ENCODE results near the gene IMPA2.

Gene IMPA2

DNA sequence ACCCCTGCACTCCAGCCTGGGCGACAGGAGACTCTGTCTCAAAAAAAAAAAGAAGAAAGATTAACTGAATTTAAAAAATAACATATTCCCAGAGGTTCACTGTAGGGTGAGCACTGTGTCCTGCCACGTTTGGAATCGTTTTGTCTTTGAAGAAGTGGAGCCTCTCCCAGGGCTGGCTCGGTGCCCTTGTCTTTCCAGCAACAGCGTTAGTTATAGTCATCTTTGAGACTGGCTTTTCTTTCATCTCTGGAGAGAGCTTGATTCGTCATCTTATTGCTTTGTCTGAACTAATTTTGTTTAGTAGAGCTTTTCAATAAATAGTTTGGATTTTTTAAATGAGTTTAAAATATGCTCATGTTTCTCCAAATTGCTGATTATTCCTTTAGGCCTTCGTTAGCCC is 50.5 kb downstream of the IMPA2 start (continued):
- no peak for TF ChIP-seq ZNF548 (tag by site-specific recombination; IDR thresholded peaks at IDR 0.05)
- TF ChIP-seq ZNF324 (tag by site-specific recombination; IDR thresholded peaks at IDR 0.05): no peak
- no peak for TF ChIP-seq ZNF768 (tag by site-specific recombination; IDR thresholded peaks at IDR 0.05)
- TF ChIP-seq GLIS2 (tag by site-specific recombination; IDR thresholded peaks at IDR 0.05): no peak

DNA sequence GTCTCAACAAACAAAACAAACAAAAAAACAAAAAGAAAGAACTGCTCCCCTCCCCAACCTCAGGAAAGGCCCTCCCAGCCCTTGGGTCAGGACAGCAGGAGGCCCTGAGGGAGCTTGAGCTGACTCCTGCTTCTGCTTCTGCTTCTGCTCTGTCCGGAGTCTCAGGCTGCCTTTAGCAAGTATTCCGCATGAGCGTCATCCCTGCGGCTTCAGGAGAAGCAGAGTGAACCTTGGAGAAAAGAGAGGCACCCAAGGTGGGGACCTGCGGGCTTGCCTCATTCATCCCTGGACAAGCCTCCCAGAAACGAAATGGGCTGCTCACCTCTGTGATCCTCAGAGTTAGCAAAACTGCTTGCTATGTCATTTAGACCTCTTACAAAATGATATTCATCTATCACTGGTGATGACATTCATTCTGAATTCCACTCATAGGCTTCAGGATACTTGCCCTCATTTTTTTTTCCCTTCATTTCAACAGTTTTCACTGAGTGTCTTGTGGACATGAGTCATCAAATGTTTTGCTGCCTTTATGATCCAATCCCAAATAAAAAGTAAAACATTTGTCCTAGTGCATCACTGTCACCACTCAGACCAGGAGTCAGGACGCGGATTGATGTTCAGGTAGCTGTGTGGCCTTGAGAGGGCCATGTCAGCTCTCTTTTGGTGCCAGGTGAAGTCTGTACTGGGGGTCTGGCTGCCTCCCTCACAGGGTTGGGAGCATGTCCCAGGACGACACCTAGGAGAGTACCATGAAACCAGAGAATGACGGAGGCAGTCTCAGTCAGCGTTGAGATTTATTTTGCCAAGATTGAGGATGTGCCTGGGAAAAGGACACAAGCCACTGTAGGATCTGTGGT is 51.7 kb downstream of the IMPA2 start:
- Histone ChIP-seq H3K27ac (ENCODE audit: extremely low read depth, low read depth, low read length) (no peak overlapping the region), H3K36me3 (ENCODE audit: control insufficient read depth in 2 of 2, insufficient read depth in 1 of 2, low read length in 2 of 2) (peaks cover 4 to 7% of the 10 kb centered on the region in 2 experiments; a peak in 2 of 3 replicates), H3K4me1 (ENCODE audit: control insufficient read depth, insufficient read depth, low read length) (no peaks in the 10 kb centered on the region), H3K4me3 (ENCODE audit: low read depth, low read length) (no peak overlapping the region), H3K9me3 (ENCODE audit: control insufficient read depth, insufficient read depth, low read depth, low read length) (no peaks in the 10 kb centered on the region)
- POLR2A ChIA-PET: no interaction called here
- TF ChIP-seq ZNF184 (tag by site-specific recombination; IDR thresholded peaks at IDR 0.05) (no peak), ZNF121 (tag by site-specific recombination; IDR thresholded peaks at IDR 0.05) (no peak), ELK4 (IDR thresholded peaks at IDR 0.05; ENCODE audit: borderline replicate concordance, low read depth, low read length) (no peak)
- CTCF ChIA-PET: interaction anchor here (0.6 to 3.9 kb wide), 6 partner anchors 11 to 377 kb away, joined by 3 to 14 read pairs (median 3); no protein-coding TSS in a partner anchor

GRCh38 chr18:12033643-12034025 is 52.3 kb downstream of the IMPA2 start:
- Histone ChIP-seq H3K36me3 (ENCODE audit: control insufficient read depth in 2 of 2, insufficient read depth in 1 of 2, low read length in 2 of 2) (peaks cover 0 to 7% of the 10 kb centered on the region in 2 experiments; a peak in 1 of 3 replicates), H3K4me3 (ENCODE audit: low read depth, low read length) (no peak overlapping the region), H3K27ac (ENCODE audit: extremely low read depth, low read depth, low read length) (no peak overlapping the region), H3K9me3 (ENCODE audit: control insufficient read depth, insufficient read depth, low read depth, low read length) (no peaks in the 10 kb centered on the region), H3K4me1 (ENCODE audit: control insufficient read depth, insufficient read depth, low read length) (no peaks in the 10 kb centered on the region; the same call in 1 of the 2 replicates)
- TF ChIP-seq MZF1 (tag by site-specific recombination; IDR thresholded peaks at IDR 0.05; ENCODE audit: borderline replicate concordance) (no peak), ZNF677 (tag by site-specific recombination; IDR thresholded peaks at IDR 0.05) (no peak), KLF8 (tag by site-specific recombination; IDR thresholded peaks at IDR 0.05) (no peak), ZNF555 (tag by site-specific recombination; conservative IDR thresholded peaks at IDR 0.05) (no peak), SP7 (tag by site-specific recombination; IDR thresholded peaks at IDR 0.05) (no peak), ZNF830 (tag by site-specific recombination; IDR thresholded peaks at IDR 0.05; ENCODE audit: low read depth) (no peak), ZNF660 (tag by site-specific recombination; IDR thresholded peaks at IDR 0.05) (no peak), KLF17 (tag by site-specific recombination; IDR thresholded peaks at IDR 0.05) (no peak), ZNF791 (tag by site-specific recombination; IDR thresholded peaks at IDR 0.05) (no peak), ZNF202 (tag by site-specific recombination; IDR thresholded peaks at IDR 0.05; ENCODE audit: borderline replicate concordance) (no peak), ZSCAN16 (tag by site-specific recombination; IDR thresholded peaks at IDR 0.05) (no peak)
- TF ChIP-seq, protein P1, sequence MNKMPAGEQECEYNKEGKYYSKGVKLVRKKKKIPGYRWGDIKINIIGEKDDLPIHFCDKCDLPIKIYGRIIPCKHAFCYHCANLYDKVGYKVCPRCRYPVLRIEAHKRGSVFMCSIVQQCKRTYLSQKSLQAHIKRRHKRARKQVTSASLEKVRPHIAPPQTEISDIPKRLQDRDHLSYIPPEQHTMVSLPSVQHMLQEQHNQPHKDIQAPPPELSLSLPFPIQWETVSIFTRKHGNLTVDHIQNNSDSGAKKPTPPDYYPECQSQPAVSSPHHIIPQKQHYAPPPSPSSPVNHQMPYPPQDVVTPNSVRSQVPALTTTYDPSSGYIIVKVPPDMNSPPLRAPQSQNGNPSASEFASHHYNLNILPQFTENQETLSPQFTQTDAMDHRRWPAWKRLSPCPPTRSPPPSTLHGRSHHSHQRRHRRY (tag by site-specific recombination; IDR thresholded peaks at IDR 0.05): no peak
- ChIA-PET CTCF (interaction anchor here (0.6 to 3.9 kb wide), 7 partner anchors 12 to 378 kb away, joined by 3 to 14 read pairs (median 3); no protein-coding TSS in a partner anchor), POLR2A (interaction anchor here (0.6 kb wide), 2 partner anchors 15 to 64 kb away, joined by 4 to 9 read pairs; no protein-coding TSS in a partner anchor)

Data from HEK293 (cell line).